Measurements from ENCODE around the gene KNDC1.

The KNDC1 gene

DNA sequence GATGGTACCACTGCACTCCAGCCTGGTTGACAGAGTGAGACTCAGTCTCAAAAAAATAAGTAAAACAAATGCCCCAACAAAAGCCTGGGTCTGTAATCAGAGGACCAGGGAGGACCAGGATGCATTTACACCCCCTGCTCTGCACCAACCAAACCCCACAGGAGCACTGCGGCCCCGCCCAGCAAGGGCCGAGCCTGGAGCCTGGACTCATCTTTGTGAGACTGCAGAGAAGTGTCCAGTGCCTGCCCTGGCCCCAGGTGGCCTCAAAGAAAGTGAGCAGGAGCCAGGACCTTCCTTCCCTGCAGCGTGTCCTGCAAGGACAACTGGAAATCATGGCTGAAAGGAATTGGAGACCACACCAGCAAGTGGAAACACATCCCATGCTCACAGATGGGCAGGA, 31.6 kb downstream of the KNDC1 start:
- Histone ChIP-seq H3K4me3 (ENCODE audit: low read length) (no peak overlapping the region), H3K4me1 (ENCODE audit: insufficient read depth, low read length) (no peaks in the 10 kb centered on the region), H3K27me3 (ENCODE audit: insufficient read depth, low read length) (no peaks in the 10 kb centered on the region), H3K9me3 (ENCODE audit: insufficient read depth, low read depth, low read length) (peaks cover 11% of the 10 kb centered on the region), H3K36me3 (ENCODE audit: insufficient read depth, low read length) (0 out of 2 replicates have a peak, but pooled peaks cover 3% of the 10 kb centered on the region), H3K27ac (ENCODE audit: low read depth, low read length) (no peak overlapping the region), H3K9ac (ENCODE audit: low read depth, low read length) (no peak overlapping the region)
- 90% methylated on average over 4 of the region's 4 CpGs for WGBS

DNA sequence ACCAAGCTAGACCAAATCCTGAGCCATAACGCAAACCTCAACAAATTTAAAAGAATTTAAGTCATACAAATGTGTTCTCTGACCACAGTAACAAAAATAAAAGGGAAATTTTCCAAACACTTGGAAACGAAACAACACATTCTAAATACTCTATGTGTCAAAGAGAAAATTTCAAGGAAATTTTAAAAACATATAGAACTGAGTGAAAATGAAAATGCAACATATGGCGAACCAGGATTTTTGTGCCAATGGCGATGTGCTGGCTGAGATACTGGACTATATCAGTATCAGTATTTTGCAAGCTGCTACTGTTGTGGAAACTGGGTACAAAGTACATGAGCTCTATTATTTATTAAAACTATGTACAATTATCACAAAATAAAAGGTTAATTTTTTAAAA, 34.1 kb downstream of the KNDC1 start:
- no peak overlapping the region for H3K27ac ChIP-seq (ENCODE audit: low read depth, low read length)
- no peaks in the 10 kb centered on the region for H3K4me1 ChIP-seq (ENCODE audit: insufficient read depth, low read length)
- WGBS = 96% methylated on average over 3 of the region's 4 CpGs
- no peak overlapping the region for H3K9ac ChIP-seq (ENCODE audit: low read depth, low read length)
- H3K36me3 ChIP-seq (ENCODE audit: insufficient read depth, low read length) = 0 out of 2 replicates have a peak, but pooled peaks cover 3% of the 10 kb centered on the region
- peaks cover 11% of the 10 kb centered on the region for H3K9me3 ChIP-seq (ENCODE audit: insufficient read depth, low read depth, low read length)
- H3K27me3 ChIP-seq (ENCODE audit: insufficient read depth, low read length) = no peaks in the 10 kb centered on the region
- H3K4me3 ChIP-seq (ENCODE audit: low read length) = no peak overlapping the region

DNA sequence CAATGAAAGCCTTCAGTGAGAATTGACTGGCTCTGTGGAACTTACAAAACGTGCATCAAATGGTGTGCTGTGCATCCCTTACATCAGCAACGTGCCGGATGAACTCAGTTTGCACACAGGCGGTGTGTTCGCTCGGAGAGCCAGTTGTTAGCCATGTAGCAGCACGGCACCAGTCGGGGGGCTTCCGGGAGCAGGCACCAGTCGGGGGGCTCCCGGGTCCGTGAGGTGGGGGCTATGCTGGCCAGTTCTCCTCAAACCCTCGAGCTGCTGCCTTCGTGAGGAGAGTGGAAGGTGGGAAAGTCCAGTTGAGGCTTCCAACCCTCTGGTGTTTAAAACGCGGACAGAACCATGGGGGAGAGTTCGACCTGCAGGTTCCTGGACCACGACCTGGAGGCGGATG, 35.1 kb downstream of the KNDC1 start:
- 89% methylated on average over 19 of the region's 19 CpGs for WGBS
- H3K9ac ChIP-seq (ENCODE audit: low read depth, low read length) = no peak overlapping the region

DNA sequence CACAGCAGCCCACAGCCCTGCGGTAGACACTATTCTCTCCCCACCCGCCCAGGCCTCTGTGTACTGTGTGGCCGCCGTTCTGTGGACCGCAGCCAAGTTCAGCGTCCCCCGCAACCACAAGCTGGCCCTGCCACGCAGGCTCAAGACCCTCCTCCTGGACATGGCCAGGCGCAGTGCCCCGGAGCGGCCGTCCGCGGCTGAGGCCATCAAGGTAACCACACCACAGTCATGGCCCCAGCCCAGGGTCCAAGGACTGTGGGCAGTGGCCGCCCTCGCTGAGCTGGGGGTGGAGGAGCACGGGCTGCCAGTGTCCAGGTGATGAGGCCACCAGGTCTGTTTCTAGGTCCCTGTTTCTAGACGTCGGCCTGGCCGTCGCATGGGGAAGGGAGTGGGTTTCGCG, 35.6 kb downstream of the KNDC1 start:
- no peak overlapping the region for H3K27ac ChIP-seq (ENCODE audit: low read depth, low read length)
- 97% methylated on average over 23 of the region's 23 CpGs for WGBS
- H3K36me3 ChIP-seq (ENCODE audit: insufficient read depth, low read length) = 0 out of 2 replicates have a peak, but pooled peaks cover under 1% of the 10 kb centered on the region
- no peak overlapping the region for H3K4me3 ChIP-seq (ENCODE audit: low read length)
- peaks cover 11% of the 10 kb centered on the region for H3K9me3 ChIP-seq (ENCODE audit: insufficient read depth, low read depth, low read length)
- no peaks in the 10 kb centered on the region for H3K4me1 ChIP-seq (ENCODE audit: insufficient read depth, low read length)
- no peak overlapping the region for H3K9ac ChIP-seq (ENCODE audit: low read depth, low read length)
- H3K27me3 ChIP-seq (ENCODE audit: insufficient read depth, low read length) = no peaks in the 10 kb centered on the region

More for the DNA sequence above, 35.1 kb downstream of the KNDC1 start:
- H3K27ac ChIP-seq (ENCODE audit: low read depth, low read length) = no peak overlapping the region
- no peaks in the 10 kb centered on the region for H3K27me3 ChIP-seq (ENCODE audit: insufficient read depth, low read length)
- H3K36me3 ChIP-seq (ENCODE audit: insufficient read depth, low read length) = 0 out of 2 replicates have a peak, but pooled peaks cover 3% of the 10 kb centered on the region
- no peak overlapping the region for H3K4me3 ChIP-seq (ENCODE audit: low read length)
- no peaks in the 10 kb centered on the region for H3K4me1 ChIP-seq (ENCODE audit: insufficient read depth, low read length)
- H3K9me3 ChIP-seq (ENCODE audit: insufficient read depth, low read depth, low read length) = peaks cover 11% of the 10 kb centered on the region

DNA sequence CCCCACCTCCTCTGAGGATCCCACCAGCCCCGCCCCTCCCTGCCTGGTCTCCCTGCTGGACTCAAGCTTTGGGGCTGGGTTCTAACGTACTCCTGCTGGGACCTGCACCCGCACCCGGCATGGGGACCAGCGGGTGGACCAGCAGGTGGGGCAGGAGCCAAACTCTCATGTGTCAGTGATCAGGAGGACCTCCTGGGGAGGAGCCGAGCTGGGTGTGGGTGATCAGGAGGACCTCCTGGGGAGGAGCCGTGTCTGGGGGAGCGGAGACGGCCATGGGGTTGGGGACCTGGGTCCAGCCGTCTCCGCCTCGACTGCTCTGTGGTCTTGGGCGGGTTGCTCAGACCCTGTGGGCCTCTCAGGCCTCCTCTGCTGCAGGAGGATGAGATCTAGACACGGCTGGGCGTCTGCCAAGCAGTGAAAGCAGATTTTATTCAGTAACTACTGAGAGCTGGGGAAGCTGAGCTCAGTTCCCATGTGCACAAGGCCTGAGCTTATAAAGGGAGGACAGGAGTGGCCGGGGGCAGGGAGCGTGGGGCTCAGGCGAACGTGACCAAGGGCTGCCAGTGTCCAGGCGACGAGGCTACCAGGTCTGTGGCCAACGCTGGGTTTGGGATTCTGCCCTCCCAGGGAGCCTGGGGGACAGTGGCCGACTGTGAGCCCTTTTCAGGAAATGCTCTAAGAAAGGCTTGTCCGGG, 36.3 kb downstream of the KNDC1 start:
- H3K9ac ChIP-seq (ENCODE audit: low read depth, low read length) = no peak overlapping the region
- H3K27ac ChIP-seq (ENCODE audit: low read depth, low read length) = no peak overlapping the region
- no peak overlapping the region for H3K4me3 ChIP-seq (ENCODE audit: low read length)
- no peaks in the 10 kb centered on the region for H3K27me3 ChIP-seq (ENCODE audit: insufficient read depth, low read length)
- no peaks in the 10 kb centered on the region for H3K36me3 ChIP-seq (ENCODE audit: insufficient read depth, low read length)
- no peaks in the 10 kb centered on the region for H3K4me1 ChIP-seq (ENCODE audit: insufficient read depth, low read length)
- H3K9me3 ChIP-seq (ENCODE audit: insufficient read depth, low read depth, low read length) = peaks cover 11% of the 10 kb centered on the region
- 92% methylated on average over 24 of the region's 24 CpGs for WGBS

DNA sequence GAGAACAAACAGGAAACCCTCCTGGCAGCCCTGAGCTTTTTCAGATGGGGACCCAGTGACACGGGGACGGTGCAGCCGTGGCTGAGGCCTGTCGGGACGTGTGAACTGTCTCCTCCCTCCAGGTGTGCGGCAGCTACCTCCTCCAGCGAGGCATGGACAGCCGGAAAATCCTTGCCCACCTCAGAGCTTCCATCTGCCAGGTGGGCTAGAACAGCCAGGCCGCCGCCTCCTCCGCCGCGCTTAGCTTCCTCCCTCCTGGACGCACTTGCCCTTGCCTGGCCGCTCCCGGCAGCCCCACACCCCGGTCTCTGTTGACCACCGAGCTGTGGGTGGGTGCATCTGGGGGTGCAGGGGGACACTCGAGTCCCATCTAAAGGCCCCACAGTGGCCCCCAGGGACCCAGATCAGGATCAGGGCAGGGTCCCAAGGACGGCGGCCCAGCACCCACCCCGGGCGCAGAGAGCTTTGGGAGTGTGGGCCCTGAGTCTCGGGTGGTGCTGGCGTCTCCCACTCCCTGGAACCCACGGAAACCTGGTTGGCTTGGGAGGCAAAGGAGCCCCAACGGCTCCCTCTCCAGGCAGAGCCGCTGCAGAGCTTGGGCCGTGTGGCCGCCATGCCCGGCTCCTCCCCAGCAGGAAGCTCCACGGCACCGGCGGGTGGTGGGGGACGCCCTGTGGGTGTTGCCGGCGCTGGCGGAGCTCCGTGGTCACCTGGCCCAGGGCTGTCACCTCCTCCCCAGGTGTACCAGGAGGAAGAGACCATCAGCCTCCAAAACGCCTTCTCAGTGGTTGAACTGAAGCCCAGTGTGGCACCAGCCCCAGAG, 37.1 kb downstream of the KNDC1 start:
- H3K36me3 ChIP-seq (ENCODE audit: insufficient read depth, low read length) = no peaks in the 10 kb centered on the region
- no peak overlapping the region for H3K27ac ChIP-seq (ENCODE audit: low read depth, low read length)
- no peak overlapping the region for H3K9ac ChIP-seq (ENCODE audit: low read depth, low read length)
- no peaks in the 10 kb centered on the region for H3K4me1 ChIP-seq (ENCODE audit: insufficient read depth, low read length)
- H3K9me3 ChIP-seq (ENCODE audit: insufficient read depth, low read depth, low read length) = peaks cover 7% of the 10 kb centered on the region; the same call in 1 of the 2 replicates
- no peaks in the 10 kb centered on the region for H3K27me3 ChIP-seq (ENCODE audit: insufficient read depth, low read length)
- WGBS = 90% methylated on average over 40 of the region's 40 CpGs
- no peak overlapping the region for H3K4me3 ChIP-seq (ENCODE audit: low read length)

DNA sequence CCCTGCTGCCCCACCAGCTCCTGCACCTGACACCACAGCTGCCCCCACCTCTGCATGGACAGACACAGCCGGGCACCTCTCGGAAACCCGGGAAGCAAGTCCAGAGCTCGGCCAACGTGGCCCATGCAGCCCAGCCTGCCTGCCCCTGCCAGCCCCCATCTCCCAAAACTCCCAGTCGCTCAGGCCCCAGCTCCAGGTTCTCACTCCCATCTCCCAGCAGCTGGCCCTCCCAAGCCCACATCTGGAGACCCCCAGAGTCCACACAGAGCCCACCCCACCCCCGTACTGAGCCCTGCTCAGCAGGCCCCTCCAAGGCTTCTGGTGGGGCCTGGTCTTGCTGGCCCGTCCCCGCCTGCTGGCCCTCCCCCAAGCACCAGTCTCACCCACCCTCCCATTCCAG, 37.8 kb downstream of the KNDC1 start:
- WGBS = 93% methylated on average over 9 of the region's 9 CpGs

DNA sequence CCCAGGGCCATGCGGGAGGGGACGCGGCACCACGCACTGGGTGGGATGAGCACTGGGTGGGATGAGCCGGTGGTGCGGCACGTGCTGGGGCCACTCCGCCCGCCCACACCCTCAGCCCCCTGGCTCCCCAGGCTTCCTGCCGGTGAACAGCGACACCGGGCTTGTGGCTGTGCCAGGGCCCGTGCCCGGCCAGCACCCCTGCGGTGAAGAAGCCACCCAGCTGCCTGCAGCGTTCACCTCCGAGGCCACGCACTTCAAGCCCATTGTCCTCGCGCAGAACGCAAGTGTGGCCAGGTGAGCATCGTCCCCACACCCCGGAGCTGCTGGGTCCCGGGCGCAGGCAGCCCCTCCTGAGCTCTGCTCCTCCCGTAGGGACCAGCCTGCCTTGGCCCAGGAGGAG, 38.2 kb downstream of the KNDC1 start:
- H3K27ac ChIP-seq (ENCODE audit: low read depth, low read length) = no peak overlapping the region
- no peaks in the 10 kb centered on the region for H3K9me3 ChIP-seq (ENCODE audit: insufficient read depth, low read depth, low read length)
- no peak overlapping the region for H3K9ac ChIP-seq (ENCODE audit: low read depth, low read length)
- no peaks in the 10 kb centered on the region for H3K4me1 ChIP-seq (ENCODE audit: insufficient read depth, low read length)
- H3K27me3 ChIP-seq (ENCODE audit: insufficient read depth, low read length) = no peaks in the 10 kb centered on the region
- 96% methylated on average over 26 of the region's 26 CpGs for WGBS
- H3K36me3 ChIP-seq (ENCODE audit: insufficient read depth, low read length) = no peaks in the 10 kb centered on the region
- no peak overlapping the region for H3K4me3 ChIP-seq (ENCODE audit: low read length)

More for the DNA sequence above, 37.8 kb downstream of the KNDC1 start:
- no peak overlapping the region for H3K27ac ChIP-seq (ENCODE audit: low read depth, low read length)
- H3K36me3 ChIP-seq (ENCODE audit: insufficient read depth, low read length) = no peaks in the 10 kb centered on the region
- H3K27me3 ChIP-seq (ENCODE audit: insufficient read depth, low read length) = no peaks in the 10 kb centered on the region
- H3K4me1 ChIP-seq (ENCODE audit: insufficient read depth, low read length) = no peaks in the 10 kb centered on the region
- no peak overlapping the region for H3K9ac ChIP-seq (ENCODE audit: low read depth, low read length)
- no peak overlapping the region for H3K4me3 ChIP-seq (ENCODE audit: low read length)
- peaks cover under 1% of the 10 kb centered on the region; the same call in 1 of the 2 replicates for H3K9me3 ChIP-seq (ENCODE audit: insufficient read depth, low read depth, low read length)

DNA sequence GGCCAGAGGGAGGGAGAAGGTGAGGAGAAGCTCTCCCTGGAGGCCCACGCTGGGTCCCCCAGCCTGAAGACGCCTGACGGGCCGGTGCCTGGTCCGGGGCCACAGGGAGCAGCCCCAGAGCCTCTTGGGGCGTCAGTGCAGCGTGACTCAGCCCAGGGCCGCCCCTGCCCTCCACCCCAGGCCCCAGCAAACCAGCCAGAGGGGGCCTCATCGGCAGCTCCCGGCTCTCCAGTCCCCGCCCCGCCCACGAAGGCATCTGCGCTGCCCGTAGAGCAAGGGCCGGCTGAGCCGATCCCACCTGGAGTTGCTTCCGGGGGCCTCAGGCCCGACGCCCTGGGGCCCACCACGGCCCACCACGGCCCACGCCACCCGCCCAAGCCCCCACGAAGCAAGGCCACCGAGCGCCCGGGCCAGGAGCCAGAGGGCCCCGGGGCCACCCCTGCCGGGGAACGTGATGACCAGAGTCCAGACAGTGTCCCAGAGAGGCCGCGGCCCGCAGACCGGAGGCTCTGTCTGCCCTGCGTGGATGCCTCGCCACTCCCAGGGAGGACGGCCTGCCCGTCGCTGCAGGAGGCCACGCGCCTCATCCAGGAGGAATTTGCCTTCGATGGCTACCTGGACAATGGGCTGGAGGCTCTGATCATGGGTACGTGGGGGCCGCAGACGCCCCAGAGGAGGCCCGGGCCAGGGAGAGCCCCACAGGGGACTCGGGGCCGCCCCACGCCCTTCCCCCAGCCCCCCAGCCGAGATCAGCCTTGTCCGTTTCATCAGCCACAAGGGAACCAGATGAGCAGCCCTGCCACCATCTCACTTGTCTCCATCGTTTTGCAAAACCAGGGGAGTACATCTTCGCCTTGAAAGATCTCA, 38.8 kb downstream of the KNDC1 start:
- Histone ChIP-seq H3K9me3 (ENCODE audit: insufficient read depth, low read depth, low read length) (no peaks in the 10 kb centered on the region), H3K9ac (ENCODE audit: low read depth, low read length) (no peak overlapping the region), H3K4me3 (ENCODE audit: low read length) (no peak overlapping the region), H3K27me3 (ENCODE audit: insufficient read depth, low read length) (no peaks in the 10 kb centered on the region), H3K4me1 (ENCODE audit: insufficient read depth, low read length) (no peaks in the 10 kb centered on the region), H3K27ac (ENCODE audit: low read depth, low read length) (no peak overlapping the region), H3K36me3 (ENCODE audit: insufficient read depth, low read length) (no peaks in the 10 kb centered on the region)
- WGBS = 94% methylated on average over 54 of the region's 54 CpGs

DNA sequence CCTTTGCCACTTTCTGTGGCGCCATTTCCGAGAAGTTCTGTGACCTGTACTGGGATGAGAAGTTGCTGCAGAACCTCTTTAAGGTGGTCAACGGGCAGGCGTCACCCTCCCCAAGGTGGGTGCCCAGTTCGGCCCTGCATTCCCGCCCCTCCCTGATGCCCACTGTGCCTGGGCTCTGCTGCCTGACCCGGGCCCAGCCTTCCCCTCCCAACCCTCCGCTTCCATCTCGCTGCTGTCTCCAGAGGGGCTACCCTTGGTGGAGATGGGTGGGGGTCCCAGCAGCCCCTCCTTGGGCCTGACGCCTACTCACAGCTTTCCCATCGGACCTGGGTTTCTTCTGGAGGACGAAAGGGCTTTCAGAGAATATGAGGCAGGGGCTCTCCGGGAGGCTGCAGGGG, 39.5 kb downstream of the KNDC1 start:
- Histone ChIP-seq H3K27me3 (ENCODE audit: insufficient read depth, low read length) (no peaks in the 10 kb centered on the region), H3K4me3 (ENCODE audit: low read length) (no peak overlapping the region), H3K9ac (ENCODE audit: low read depth, low read length) (no peak overlapping the region), H3K36me3 (ENCODE audit: insufficient read depth, low read length) (no peaks in the 10 kb centered on the region), H3K27ac (ENCODE audit: low read depth, low read length) (no peak overlapping the region), H3K4me1 (ENCODE audit: insufficient read depth, low read length) (no peaks in the 10 kb centered on the region), H3K9me3 (ENCODE audit: insufficient read depth, low read depth, low read length) (no peaks in the 10 kb centered on the region)
- 92% methylated on average over 12 of the region's 13 CpGs for WGBS

Measured in HUES64 (cell line).